Ecto neural progenitor cell (in vitro differentiated cells): Measurements from ENCODE around the gene ARHGAP15.

ENCODE experiments used
- DNase-seq: peaks from one replicate; pipeline ENCODE4 v3.0.0-alpha.2; 2018; ENCODE audit warnings: low spot score

ARHGAP15 gene

DNA sequence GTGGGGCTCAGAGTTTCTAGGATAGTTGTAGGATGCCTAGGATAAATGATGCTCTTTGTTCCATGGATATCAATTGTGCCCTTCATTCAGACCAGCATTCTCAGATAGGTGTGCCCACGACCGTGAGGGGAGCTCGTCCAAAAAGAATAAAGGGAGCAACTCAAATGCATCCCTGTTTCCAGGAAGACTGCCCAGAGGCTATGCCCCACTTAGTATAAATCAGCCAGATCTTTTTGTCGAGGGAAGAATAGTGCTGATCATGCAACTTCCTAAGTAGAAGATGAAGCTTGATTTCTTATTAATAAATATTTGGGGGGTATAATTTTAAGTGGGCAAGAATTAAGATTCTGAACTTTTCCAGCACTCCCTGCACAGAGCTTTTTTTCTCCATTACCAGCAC, 450.2 kb downstream of the ARHGAP15 start:
- no peak for DNase-seq

DNA sequence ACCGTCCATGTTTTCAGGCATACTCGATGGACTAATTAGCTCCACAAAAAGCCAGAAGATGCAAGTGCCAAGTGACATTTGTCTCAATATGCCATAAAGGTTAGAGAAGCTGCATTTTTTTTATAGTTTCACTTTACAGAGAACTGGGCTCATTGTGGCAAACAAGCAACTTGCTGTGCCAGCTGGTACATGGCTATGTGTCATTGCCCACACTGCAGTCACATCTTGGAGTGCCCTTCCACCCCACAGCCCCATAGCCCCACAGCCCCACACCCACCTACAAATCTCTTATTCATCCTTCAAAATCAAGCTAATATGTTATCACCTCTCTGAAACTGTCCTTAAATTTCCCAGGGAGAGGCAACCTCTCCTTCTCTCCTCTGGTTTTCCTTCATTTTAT, 451.9 kb downstream of the ARHGAP15 start:
- no peak for DNase-seq

- DNase-seq: no peak
Measured at GRCh38 chr2:143582046-143582747, 453.0 kb downstream of the ARHGAP15 start.

GRCh38 chr2:143584936-143585335, 455.7 kb downstream of the ARHGAP15 start:
- DNase-seq: no peak

DNA sequence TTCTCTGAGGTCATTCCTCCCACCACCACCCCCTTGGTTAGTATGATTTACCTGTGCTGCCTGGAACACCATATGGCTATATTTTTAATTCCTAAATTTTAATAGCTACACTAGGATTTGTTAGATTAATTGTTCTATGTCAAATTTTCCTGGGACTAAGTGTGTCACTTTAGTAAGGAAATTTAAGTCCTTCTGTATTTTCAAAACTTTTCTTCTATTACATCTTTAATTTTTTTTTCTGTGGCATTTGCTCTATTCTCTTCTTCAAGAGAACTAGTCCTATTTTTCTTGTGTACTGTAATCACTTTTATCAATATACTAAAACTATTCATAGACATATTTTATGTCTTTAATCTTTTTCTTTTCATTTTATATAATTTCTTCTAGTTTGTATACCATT, 456.9 kb downstream of the ARHGAP15 start:
- no peak for DNase-seq

DNA sequence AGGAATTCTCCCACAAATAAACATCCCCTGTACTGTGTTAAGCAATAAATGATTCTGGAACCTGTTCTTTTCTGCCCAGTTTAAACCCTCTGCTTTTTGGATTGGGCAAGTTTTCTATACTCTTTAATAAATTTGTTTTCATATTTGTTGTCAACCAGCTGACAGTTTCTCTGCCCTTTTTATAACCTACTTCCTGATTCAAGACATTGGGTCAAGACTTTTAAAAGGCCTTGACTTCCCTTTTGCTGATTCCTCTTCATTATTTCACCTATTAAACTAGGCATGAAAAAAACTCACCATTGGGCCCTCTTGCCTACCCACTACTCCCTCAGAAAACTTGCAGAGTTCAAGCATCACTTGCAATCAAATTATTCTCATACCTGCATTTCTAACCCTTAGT, 459.5 kb downstream of the ARHGAP15 start:
- no peak for DNase-seq

DNA sequence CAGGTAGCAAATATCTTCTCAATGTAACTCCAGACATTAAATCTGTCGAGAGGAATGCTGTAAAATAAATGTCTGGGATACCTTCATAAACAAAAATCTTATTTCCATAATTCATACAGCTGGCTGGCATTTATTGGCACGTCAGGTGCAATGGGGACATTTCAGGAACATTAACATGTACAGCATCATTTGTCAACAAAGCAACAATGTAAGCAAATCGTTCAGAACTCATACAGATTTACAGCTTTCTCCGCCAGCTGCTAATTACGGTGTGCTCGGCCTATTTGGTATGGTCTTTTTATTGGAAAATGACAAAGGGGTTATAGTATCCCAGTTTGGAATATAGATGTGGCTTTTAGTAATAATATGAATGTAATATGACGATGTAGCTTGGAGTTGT, 464.9 kb downstream of the ARHGAP15 start:
- DNase-seq: no peak

DNA sequence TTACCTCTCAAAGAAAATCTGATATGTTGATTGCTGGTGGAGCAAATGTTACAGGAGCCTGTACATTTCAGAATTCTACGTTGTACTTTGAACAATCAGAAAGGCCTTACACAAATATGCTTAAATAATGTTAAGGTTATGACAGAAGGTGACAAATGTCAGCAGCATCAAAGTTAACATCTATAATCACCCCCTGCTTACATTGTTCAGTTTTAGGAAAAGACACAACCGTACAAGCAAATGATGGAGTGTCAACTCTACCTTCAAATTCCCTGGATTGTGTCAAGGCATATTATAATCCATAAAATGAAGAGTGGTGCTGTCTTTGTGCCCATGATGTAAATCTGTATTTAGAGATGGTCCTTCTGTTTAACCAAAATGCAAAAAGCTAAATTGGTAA, 465.5 kb downstream of the ARHGAP15 start:
- no peak for DNase-seq

DNA sequence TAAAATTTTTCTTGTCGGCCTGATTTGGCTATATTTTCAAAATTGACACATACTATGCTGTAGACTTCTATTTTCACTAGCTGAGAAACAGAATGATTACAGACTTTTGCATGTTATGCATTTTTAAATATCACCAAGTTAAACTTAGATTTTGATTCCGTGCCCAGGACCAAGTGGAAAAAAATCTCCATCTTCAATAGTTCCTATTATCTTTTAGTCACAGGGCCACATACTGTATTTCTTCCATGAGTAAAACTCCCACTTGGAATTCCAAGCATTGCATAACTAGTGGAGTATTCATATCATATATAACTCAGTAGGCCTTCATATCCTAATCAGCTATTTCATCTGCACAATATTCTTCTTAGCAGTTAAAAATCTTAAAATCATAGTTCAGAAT, 470.9 kb downstream of the ARHGAP15 start:
- DNase-seq: no peak

DNA sequence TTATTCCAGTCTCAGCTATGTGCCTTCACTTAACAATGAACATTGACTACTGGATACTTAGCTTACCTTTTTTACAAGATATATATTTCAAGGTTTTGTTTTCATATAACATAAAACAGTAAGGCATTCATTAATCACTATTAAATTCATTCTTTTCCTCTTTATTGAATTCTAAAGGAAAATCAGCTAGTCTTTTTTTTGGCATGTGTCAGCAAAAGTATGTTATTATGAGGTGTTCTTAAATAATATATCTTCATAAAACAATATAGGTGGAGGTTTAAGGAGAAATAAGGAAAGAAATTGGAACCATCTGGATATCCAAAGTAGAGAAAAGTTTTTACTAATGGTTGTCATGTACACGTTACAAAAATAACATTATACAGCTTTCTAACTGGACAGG, 472.6 kb downstream of the ARHGAP15 start:
- DNase-seq: no peak

- no peak for DNase-seq
Measured at GRCh38 chr2:143603035-143603655, 473.9 kb downstream of the ARHGAP15 start.

- no peak for DNase-seq
Measured at GRCh38 chr2:143603846-143604565, 474.8 kb downstream of the ARHGAP15 start.

DNA sequence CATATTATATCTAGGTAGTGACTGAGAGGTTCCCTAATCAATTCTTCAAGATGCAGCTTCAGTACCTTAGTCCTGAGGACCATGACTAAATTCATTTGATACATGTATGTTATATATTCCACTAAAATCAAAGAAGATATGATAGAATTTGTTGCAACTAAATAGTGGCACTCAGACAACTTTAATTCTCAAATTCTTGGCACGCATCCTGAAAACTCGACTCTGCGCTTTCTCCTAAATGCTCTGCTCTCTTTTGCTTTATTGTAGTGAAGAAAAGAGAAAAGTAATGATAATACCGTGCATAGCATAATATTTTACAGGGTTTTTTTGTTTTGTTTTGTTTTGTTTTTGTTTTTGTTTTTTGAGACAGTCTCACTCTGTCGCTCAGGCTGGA, 475.3 kb downstream of the ARHGAP15 start:
- DNase-seq: no peak

DNA sequence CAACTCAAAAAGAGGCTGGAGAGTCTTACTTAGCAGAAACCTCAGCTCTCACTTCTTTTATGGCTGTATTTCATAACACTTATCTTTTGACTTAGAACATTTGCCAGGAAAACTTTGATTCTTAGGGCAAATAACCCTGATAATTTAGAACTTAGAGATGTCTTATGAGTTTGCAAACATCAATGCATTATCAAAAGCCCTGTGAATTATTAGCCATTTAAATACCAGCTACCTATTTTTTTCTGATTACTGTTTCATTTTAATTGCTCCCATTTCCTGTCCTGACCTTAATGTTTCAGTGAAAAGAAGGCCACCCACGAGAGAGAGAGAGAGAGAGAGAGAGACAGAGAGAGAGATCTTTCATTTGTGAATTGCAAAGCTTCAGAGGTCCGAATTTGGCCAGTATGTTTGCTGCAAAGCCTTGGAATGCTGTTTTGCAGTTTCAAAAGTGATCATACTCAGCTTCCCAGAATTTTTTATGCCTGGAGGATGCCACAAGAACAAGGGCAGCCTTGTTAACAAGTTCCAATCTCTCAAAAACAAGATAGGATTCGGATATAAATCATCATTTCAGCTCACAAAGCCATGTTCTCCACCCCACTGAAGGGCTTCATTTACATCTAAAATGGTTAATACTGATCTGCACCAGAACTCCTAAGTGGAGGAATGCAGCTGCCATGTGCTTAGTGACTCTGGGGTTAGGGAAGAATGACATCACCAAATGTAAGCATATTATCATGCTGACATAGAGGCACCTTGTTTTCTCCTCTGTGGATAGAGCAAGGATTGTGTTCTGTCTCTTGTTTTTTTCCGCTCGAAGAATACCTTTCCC, 478.2 kb downstream of the ARHGAP15 start:
- DNase-seq: no peak

GRCh38 chr2:143608063-143608423, 478.8 kb downstream of the ARHGAP15 start:
- DNase-seq: no peak

DNA sequence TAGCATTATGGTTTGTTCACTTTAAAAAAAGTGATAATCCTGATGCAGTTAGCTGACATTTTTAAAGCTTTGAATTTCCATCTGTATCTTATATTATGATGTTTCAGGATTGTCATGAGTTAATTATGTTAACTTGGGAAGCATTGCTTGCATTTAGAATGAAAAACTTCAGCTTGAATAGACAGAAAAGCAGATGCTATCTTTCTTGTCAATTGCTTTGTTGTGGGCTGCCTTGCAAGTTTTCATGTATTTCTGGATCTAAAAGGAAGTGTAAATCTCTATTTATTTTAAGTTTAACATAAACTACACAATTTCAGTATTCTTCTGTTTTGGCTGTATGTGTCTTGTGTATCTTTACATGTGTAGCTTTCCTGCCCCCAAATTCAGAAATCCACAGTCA, 479.5 kb downstream of the ARHGAP15 start:
- DNase-seq: no peak

- no peak for DNase-seq
Measured at GRCh38 chr2:143611336-143611735, 482.1 kb downstream of the ARHGAP15 start.

DNA sequence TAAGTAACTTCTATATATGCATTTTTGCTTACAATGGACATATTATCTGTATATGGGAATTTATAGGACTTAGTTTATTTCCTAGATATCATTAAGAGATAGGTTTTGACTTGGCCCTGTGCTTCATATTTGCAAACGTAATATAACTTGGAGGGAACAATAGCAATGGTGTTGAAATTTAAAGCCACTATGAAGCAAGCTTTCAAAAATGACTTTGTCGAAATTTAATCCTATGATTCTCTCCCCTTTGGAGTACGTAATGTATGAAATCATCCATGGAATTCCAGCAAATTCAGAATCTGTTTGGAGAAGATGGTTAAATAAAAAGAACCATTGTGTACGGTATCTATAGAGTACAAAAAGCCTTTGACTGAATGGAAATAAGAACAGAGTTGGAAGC, 486.3 kb downstream of the ARHGAP15 start:
- DNase-seq: no peak

GRCh38 chr2:143616452-143616851, 487.2 kb downstream of the ARHGAP15 start:
- no peak for DNase-seq

DNA sequence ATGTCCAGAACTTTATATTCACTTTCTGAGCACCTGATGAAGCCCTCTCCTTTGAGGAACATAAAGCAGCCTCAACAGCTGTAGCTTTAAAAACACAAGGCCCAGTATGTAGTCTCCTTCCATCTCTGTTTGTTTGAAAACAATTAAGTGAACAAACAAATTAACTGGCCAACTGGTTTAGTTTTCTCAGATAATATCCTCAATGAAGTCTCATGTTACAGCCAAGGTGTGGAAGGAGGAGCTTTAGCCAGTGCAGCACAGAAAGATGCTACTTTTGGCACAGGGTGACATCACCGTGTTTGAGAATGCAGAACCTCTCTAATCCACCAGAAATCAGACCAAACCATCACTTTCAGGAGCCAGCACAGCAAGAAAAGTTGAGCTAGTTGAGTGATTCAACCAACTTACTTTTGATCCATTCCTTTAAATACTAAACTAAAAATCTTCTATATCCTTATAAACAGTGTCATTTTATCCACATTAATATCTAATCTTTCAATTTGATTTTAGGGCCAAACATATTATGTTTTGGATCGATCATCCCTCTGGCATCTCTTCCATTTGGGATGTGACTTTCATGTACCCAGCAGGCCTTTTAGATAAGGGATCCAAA, 488.7 kb downstream of the ARHGAP15 start:
- DNase-seq: no peak

GRCh38 chr2:143622106-143622505, 492.9 kb downstream of the ARHGAP15 start:
- no peak for DNase-seq

- no peak for DNase-seq
Measured at GRCh38 chr2:143623231-143623908, 494.2 kb downstream of the ARHGAP15 start.
